Aorta (tissue), 5 donors: Measurements from ENCODE around the gene IL6R. TPM values are rescaled to one million over a fixed set of nuclear protein-coding genes. Genes with fewer than 3 reads are reported as not detected.

Experiments
- ATAC-seq: fragments of 200-7000 bp; cut with Tn5 transposase; one replicate; pipeline ENCODE4 v1.9.1; 2022; ENCODE audit warnings: moderate library complexity; ENCODE audit not compliant: low FRiP score
- DNase-seq, 2 donors: peaks; one replicate each; pipeline ENCODE4 v3.0.0-alpha.2; 2020
- H3K27ac ChIP-seq, 2 donors: one replicate each; pipeline ENCODE4 v1.5.1; 2013; ENCODE audit warnings: low read length in 2 of 2, mild to moderate bottlenecking in 2 of 2, moderate library complexity in 2 of 2, control low read depth in 1 of 2, inconsistent platforms in 1 of 2, low read depth in 1 of 2
- H3K27me3 ChIP-seq, 2 donors: one replicate each; pipeline ENCODE4 v1.6.1; 2013; ENCODE audit warnings: control low read depth in 1 of 2, low read length in 1 of 2, mild to moderate bottlenecking in 1 of 2, moderate library complexity in 1 of 2; ENCODE audit not compliant: insufficient read depth in 2 of 2, control insufficient read depth in 1 of 2
- H3K36me3 ChIP-seq, 2 donors: one replicate each; pipeline ENCODE4 v1.6.1; 2013; ENCODE audit warnings: control low read depth in 1 of 2, low read length in 1 of 2, mild to moderate bottlenecking in 1 of 2; ENCODE audit not compliant: insufficient read depth in 2 of 2, control insufficient read depth in 1 of 2
- H3K4me1 ChIP-seq, 2 donors: one replicate each; pipeline ENCODE4 v1.6.1; 2013; ENCODE audit warnings: low read length in 2 of 2, control low read depth in 1 of 2, mild to moderate bottlenecking in 1 of 2, moderate library complexity in 1 of 2; ENCODE audit not compliant: insufficient read depth in 2 of 2, control insufficient read depth in 1 of 2
- H3K4me3 ChIP-seq, 2 donors: one replicate each; pipeline ENCODE4 v1.5.1; 2013; ENCODE audit warnings: low read length in 2 of 2, control low read depth in 1 of 2, mild to moderate bottlenecking in 1 of 2
- H3K9me3 ChIP-seq: one replicate; pipeline ENCODE4 v1.6.1; 2013; ENCODE audit warnings: mild to moderate bottlenecking, low read length; ENCODE audit not compliant: control insufficient read depth
- WGBS, 2 donors: extraction: QIAGEN DNeasy Blood & Tissue Kit; methylation state at CpG; one replicate each; pipeline ENCODE4 v1.1.7; 2013; 5-methylcytosine and 5-hydroxymethylcytosine counted together
- intact Hi-C, 2 donors: fragments of 100-400 bp; cut with DNase I; formaldehyde crosslinking; loops; one replicate each; pipeline versions ENCODE4 v1.14.2 to v1.15.0; 2022
- polyA plus RNA-seq, 2 donors: library from polyadenylated mRNA; stranded (reverse); fragments of 200-250 nt; gene quantifications; one replicate each; pipeline ENCODE4 v1.2.3, GENCODE V29; 2013
- total RNA-seq, 2 donors: library from RNA; stranded (reverse); fragmentation: NEBNext Ultra II Directional; extraction: Animal tissue kit (Norgen Biotek cat#: 25700); gene quantifications; one replicate each; pipeline ENCODE4 v1.2.1, GENCODE V29; 2021
- donor health status: healthy with polysubstance abuse.
- donor health status: Bipolar disorder and iron deficiency.
- donor health status: DM: no; HTN: no; CAD: no.
- donor health status: DM: no; HTN: no; CAD: no.
- donor health status: DM: yes; HTN: yes; CAD: no.

The IL6R gene
- total and polyA plus RNA-seq, 4 donors, result 3.6 to 18.2 (median 11.6) TPM

DNA sequence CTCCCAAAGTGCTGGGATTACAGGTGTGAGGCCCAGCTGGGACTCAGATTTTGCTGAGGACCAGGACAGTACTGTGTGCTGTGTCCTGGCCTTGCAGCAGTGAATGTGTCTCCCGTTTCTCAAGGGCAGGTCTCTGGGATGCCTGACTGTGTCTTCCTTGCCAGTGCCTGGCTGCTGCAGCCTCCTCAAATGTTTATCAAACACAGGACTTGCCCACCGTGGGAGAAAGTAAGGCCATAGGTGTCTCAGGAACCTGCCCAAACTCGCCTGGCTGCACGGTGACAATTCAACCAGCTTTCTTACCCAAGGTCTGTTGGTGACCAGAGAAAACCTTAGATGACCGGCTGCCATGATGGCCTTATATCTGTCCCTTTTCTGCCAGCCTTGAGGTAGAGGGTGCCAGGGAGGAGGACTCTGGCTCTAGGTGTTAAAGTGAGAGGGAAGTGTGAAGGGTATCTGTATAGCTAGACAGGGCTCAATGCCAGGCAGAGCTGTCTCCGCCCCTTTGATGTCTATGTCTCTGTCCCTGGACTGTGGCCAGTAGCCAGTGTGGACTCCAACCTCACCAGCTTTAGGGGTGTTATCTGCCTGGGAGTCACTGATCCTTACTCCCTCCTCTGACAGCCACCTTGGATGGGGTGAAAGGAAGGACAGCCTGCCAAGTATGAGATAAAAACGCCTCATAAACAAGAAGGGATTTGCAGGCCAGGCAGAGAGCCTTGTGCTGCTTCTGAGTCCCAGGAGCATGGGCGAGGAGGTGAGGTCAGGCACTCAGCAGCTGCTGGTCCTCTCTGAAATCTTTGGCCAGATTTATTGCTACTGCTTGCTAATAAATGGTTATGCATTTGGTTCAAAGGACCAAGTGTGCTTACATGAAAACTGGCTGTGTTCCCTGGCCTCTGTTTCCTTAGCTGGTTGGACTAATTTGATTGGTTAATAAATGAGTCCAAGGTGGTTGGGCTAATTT, 22.3 kb downstream of the IL6R start:
- H3K36me3 ChIP-seq, result no peaks in the 10 kb centered on the region
- no peaks in the 10 kb centered on the region for H3K9me3 ChIP-seq
- DNase-seq (no peak), ATAC-seq (peak; percentile 47)
- 85 to 90% methylated on average over 8 of the region's 8 CpGs for WGBS, 2 donors
- peaks cover 0 to 7% of the 10 kb centered on the region in 2 donors for H3K4me1 ChIP-seq
- intact Hi-C loops, result no loop called here
- H3K27me3 ChIP-seq, result no peaks in the 10 kb centered on the region
- H3K4me3 ChIP-seq, result no peak overlapping the region
- no peak overlapping the region for H3K27ac ChIP-seq

- DNase-seq (no peak), ATAC-seq (no peak)
- intact Hi-C loops, result no loop called here
- Histone ChIP-seq H3K27ac (no peak overlapping the region), H3K27me3 (no peaks in the 10 kb centered on the region), H3K4me3 (no peak overlapping the region), H3K4me1 (peaks cover 0 to 3% of the 10 kb centered on the region in 2 donors), H3K36me3 (no peaks in the 10 kb centered on the region), H3K9me3 (no peaks in the 10 kb centered on the region)
- 85 to 93% methylated on average over 15 of the region's 15 CpGs for WGBS, 2 donors
These were observed 24.0 kb downstream of the IL6R start for GRCh38 chr1:154429118-154429517.

DNA sequence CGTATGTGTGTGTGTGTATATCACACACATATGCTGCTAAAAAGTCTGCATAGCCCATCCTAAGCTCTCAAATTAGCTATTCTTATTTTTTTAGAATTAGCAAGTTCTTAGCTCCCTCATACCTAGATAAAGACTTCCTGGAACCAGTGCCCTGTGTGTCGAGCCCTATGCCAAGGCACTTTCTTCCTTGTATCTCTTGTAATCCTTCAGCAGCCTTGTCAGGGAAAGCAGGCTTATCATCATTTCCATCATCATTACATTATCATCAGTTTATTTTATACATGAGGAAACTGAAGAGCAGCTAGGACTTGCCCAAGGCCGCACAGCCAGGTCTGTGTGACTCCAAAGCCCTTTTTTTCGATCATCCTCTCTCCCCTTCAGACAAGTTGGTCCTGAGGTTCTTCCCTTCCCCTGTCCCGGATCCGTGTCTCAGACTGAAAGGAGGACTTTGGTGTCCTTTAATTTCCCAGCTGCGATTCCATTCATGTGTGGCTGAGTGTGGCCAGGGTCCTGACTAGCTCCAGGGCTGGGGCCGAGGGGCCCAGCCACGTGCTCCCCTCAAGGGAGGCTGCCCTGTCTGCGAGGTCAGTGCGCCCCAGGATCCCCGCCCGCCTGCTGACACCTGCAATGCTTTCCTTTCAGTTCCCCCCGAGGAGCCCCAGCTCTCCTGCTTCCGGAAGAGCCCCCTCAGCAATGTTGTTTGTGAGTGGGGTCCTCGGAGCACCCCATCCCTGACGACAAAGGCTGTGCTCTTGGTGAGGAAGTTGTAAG, 24.9 kb downstream of the IL6R start:
- H3K4me1 ChIP-seq, result no peaks in the 10 kb centered on the region
- H3K27ac ChIP-seq, result no peak overlapping the region
- intact Hi-C loops, result no loop called here
- no peak for ATAC-seq
- no peaks in the 10 kb centered on the region for H3K27me3 ChIP-seq
- no peak overlapping the region for H3K4me3 ChIP-seq
- H3K9me3 ChIP-seq, result no peaks in the 10 kb centered on the region
- H3K36me3 ChIP-seq, result no peaks in the 10 kb centered on the region
- 83 to 86% methylated on average over 17 of the region's 17 CpGs for WGBS, 2 donors
- no peak for DNase-seq

- no peaks in the 10 kb centered on the region for H3K4me1 ChIP-seq
- intact Hi-C loops, result no loop called here
- no peak for ATAC-seq
These were observed 25.8 kb downstream of the IL6R start for GRCh38 chr1:154430903-154431302.

GRCh38 chr1:154431586-154432373, 26.6 kb downstream of the IL6R start:
- intact Hi-C loops, result no loop called here
- Histone ChIP-seq H3K9me3 (no peaks in the 10 kb centered on the region), H3K27ac (no peak overlapping the region), H3K4me3 (no peak overlapping the region), H3K36me3 (no peaks in the 10 kb centered on the region), H3K4me1 (no peaks in the 10 kb centered on the region), H3K27me3 (no peaks in the 10 kb centered on the region)
- DNase-seq (no peak), ATAC-seq (no peak)
- 49 to 50% methylated on average over 10 of the region's 10 CpGs for WGBS, 2 donors

More at GRCh38 chr1:154430903-154431302, 25.8 kb downstream of the IL6R start:
- no peak overlapping the region for H3K4me3 ChIP-seq
- H3K9me3 ChIP-seq, result no peaks in the 10 kb centered on the region
- H3K27me3 ChIP-seq, result no peaks in the 10 kb centered on the region
- H3K36me3 ChIP-seq, result no peaks in the 10 kb centered on the region
- 38 to 60% methylated on average over 11 of the region's 11 CpGs for WGBS, 2 donors
- DNase-seq, result no peak
- no peak overlapping the region for H3K27ac ChIP-seq

GRCh38 chr1:154433161-154433764, 28.1 kb downstream of the IL6R start:
- no peak for ATAC-seq

GRCh38 chr1:154434346-154435085, 29.4 kb downstream of the IL6R start:
- ATAC-seq, result peak; percentile 88
- WGBS, 2 donors, result 2 to 6% methylated on average over 18 of the region's 18 CpGs
- DNase-seq, result peak; percentile 83 to 87
- Histone ChIP-seq H3K4me3 (no peak overlapping the region), H3K9me3 (no peaks in the 10 kb centered on the region), H3K4me1 (no peaks in the 10 kb centered on the region), H3K27me3 (no peaks in the 10 kb centered on the region), H3K27ac (peak overlapping the region in 1 of 2 donors; percentile 20), H3K36me3 (no peaks in the 10 kb centered on the region)
- intact Hi-C loops, result no loop called here

More at GRCh38 chr1:154433161-154433764, 28.1 kb downstream of the IL6R start:
- Histone ChIP-seq H3K4me1 (no peaks in the 10 kb centered on the region), H3K27ac (no peak overlapping the region), H3K9me3 (no peaks in the 10 kb centered on the region), H3K27me3 (no peaks in the 10 kb centered on the region), H3K4me3 (no peak overlapping the region), H3K36me3 (no peaks in the 10 kb centered on the region)
- intact Hi-C loops, result no loop called here
- 91 to 92% methylated on average over 8 to 9 of the region's 9 CpGs for WGBS, 2 donors
- DNase-seq, result no peak
